HG03457 (cell line): ENCODE results near the gene ST6GALNAC2.

Experiments
- ATAC-seq: cut with Tn5 transposase; IDR thresholded peaks from one replicate; pipeline ENCODE4 v1.9.1; 2021; ENCODE audit warnings: moderate number of reproducible peaks; ENCODE audit not compliant: unreplicated experiment

ST6GALNAC2 gene

GRCh38 chr17:76601065-76601464, 15.4 kb upstream of the ST6GALNAC2 start:
- ATAC-seq = no peak

DNA sequence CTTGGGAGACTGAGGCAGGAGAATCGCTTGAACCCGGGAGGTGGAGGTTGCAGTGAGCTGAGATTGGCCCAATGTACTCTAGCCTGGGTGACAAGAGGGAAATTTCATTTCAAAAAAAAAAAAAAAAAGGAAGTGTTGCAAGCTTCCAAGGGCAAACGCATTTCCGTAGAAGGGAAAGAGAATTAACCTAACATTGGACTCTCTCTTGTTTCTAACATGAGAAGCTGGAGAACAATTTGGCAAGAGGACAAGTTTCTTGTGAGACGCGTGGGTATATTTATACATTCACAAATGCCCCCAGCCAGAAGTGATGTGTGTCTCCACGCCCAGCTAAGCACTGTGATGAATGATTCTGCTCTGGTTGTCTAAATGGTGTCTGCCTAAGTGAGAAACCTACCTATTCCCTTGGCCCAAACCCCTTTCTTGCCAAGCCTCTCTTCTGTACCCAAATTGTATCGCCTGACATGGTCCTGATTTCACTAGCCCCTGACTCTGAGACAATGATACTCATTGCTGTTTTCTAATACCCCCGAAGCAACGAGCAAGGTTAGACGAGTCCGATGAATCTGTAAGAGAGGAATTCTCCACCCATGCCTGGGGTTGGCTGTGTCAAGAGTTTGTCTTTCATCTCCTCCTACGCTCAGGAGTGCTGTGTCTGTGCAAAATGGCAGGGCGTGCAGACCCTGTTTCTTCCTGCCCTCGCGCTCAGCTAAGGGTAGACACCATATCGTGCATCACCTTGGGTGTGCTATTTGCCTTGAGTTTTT, 14.2 kb upstream of the ST6GALNAC2 start:
- ATAC-seq = no peak

DNA sequence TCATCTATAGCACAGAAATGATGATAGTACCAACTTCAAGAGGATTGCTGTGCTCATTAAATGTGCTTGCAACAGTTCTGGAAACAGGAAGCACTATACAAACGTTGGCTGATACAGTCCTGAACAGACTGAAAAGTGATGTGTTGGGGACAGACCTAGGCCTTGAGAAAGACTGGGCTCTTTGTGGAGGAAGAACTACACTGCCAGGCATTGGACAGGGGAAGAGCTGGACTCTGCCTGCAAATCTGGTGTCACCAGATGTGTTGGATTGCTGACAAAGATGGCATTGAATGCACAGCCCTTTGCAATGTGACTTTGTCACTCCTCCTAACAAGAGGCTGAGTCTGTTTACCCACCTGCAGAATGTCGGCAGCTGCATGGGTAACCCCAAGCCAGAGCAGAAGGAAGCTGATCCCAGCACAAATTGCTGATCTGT, 12.4 kb upstream of the ST6GALNAC2 start:
- no peak for ATAC-seq

- no peak for ATAC-seq
Observed at GRCh38 chr17:76597156-76598003, 11.7 kb upstream of the ST6GALNAC2 start.

DNA sequence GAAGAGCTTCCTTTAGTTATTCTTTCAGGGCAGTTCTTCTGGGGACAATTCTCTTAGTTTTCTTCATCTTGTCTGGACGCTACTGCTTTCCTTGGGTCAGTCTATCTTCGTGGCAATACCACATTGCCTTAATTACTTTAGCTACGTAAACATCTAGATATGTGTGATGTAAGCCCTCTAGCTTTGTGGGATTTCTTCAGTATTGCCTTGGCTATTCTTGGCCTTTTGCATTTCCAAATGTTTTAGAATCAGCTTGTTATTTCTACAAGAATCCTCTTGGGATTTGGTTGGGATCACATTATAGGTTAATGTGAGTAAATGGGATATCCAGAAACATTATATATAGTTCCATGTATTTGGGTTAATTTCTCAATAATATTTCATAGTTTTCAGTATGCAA, 9.0 kb upstream of the ST6GALNAC2 start:
- no peak for ATAC-seq

DNA sequence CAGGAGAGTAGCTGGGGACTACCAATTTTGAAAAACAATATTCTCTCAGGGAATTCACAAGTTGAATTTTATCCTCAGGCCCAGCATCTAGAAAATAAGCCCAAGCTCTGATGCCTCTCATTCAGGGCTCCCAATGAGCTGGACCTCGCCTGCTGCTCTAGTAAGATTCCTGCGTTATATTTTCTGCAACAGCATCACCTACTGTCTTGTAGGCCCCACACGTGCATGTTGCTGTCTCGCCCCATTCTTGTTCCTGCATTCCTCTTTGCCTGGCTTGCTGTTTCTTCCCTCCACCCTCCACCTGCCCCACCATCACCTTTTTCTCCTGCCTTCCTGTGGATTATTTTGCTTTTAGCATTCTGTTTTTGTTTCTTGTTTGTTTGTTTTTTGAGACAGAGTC, 8.3 kb upstream of the ST6GALNAC2 start:
- no peak for ATAC-seq

DNA sequence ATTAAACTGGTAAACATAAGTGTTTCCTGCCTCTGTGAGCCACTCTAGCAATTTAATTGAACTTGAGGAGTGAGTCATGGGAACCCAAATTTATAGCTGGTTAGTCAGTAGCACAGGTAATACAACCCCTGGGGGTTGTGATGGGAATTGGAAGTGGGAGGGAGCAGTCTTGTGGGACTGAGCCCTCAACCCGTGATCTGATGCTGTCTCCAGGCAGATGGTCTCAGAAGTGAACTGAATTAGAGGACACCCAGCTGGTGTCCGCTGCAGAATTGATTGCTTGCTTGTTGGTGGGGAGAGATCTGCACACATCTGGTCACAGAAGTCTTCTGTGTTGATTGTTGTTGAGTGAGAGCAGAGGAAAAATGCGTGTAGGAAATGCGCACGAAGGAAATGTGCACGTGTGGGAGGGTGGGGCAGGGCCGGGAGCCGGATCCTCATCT, 7.7 kb upstream of the ST6GALNAC2 start:
- ATAC-seq = no peak

GRCh38 chr17:76588182-76588581, 2.5 kb upstream of the ST6GALNAC2 start:
- no peak for ATAC-seq

DNA sequence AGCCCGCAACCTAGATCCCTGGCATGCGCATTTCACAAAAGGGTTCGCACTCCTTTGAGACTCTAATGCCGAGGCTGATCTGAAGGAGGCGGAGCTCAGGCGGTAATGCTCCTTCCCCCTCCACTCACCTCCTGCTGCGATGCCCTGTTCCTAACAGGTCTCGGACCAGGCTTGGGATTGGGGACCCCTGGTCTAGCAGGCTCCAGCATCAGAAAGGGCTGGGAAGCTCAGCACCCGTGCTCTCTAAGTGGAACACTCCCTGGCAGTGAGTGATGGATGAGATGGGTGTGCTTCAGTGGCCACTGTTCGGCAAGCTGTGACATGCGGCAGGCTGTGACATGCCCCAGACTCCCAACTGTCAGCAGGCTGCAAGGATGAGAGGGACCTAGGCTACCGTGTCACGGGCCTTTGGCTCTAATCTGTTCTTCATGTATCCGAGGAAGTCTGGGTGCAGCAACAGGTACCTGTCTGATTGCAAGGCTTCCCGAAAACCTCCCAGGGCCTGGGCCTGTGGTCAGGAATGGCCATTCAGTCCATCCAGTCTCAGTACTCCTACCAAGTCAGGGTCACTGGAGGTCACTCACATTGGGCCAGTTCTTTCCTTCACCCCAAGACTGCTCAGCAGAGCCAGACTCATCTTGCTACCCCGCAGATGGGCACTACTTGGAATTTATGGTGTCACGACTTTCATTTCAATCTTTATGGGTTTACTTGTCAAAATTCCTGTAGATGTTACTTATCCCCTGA, 1.3 kb upstream of the ST6GALNAC2 start:
- ATAC-seq = no peak

DNA sequence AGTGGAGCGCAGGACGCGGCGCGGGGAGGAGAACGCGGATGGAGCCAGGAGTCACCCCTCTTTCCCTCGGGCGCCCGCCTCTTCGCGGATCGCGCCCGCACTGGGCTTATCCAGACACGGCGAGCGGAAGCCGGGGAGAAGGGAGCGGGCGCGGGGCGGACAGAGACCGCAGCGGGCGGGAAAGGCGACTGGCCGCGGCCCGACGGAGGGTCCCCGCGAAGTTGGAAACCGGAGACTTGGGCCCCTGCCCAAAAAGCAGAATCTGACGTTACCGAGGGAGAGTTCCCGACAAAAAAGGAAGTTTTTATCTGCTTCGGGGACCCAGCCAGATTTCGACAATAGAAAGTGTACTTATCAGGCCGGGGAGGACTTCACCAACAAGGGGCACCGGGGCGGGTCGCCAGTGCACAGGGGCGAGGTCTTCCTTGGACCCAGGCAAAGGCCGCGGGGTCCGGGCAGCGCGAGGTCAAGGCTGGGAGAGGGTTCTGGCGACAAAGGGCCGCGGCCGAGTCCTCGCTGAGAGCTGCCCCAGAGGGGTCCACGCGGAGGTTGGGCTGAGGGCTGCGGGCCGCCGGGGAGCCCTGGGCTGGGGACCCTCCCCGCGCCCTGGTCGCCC, 519 bp downstream of the ST6GALNAC2 start:
- no peak for ATAC-seq

DNA sequence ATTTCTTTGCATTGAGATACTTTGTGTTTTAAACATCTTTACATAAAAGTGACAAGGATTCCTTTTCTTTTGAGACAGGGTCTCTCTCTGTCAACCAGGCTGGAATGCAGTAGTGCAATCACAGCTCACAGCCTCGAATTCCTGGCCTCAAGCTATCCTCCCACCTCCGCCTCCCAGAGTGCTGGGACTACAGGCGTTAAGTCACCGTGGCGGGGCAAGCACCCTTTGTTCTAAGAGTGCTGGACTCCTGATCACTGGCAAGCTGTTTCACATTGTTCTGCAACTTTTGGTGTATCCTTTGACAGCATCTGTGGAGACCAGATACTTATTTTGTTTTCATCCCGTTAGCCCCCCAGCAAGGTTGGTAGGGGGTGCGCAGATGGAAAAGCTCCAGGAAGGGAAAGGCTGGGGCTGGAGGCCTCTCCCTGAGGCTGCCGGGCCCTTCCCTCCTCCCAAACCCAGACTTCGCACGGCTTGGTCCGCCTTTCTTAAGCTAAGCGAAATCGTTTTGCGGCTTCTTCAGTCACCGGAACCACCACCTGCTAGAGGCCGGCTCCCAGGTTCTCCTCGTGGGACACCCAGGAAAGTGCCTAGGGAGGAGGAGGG, 1.1 kb downstream of the ST6GALNAC2 start:
- no peak for ATAC-seq

GRCh38 chr17:76582660-76583059, 3.0 kb downstream of the ST6GALNAC2 start:
- ATAC-seq = no peak

- ATAC-seq = no peak
Observed at GRCh38 chr17:76581515-76581914, 4.1 kb downstream of the ST6GALNAC2 start.

DNA sequence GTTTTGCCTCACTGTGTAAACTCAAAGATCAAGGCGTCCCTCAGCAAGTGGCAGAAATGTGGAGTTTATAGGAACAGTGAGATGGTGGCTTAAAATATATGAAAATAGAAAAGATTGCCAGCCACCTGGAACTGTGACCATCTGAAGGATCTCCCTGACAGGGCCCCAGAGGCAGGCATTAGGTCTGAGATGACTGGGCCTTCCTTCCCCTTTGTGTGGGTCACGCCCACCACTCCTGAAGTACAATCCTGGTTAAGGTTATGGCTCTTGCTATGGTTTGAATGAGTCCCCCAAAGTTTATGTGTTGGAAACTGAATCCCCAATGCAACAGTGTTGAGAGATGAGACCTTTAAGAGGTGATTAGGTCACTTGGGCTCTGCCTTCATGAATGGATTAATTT, 6.4 kb downstream of the ST6GALNAC2 start:
- ATAC-seq = no peak

- ATAC-seq = no peak
Observed at GRCh38 chr17:76578376-76578775, 7.3 kb downstream of the ST6GALNAC2 start.

GRCh38 chr17:76577876-76578275, 7.8 kb downstream of the ST6GALNAC2 start:
- ATAC-seq = no peak

- ATAC-seq = no peak
Observed at GRCh38 chr17:76576189-76576588, 9.5 kb downstream of the ST6GALNAC2 start.

DNA sequence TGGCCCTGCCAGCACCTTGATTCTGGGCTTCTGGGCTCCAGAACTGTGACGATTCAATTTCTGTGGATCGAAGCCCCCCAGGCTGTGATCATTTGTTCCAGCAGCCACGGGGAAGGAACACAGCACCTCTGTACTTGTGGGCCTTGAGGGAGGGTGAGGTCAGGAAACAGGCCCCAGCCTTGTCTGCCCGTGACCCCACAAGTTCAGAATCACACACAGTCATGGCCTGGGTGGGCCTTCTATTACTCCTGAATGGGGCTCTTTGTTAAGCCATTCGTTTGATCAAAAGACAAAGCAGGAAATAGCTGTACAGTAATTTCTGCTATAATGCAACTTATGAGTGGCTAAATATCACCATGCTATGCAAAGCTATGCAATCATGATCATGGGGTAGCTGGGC, 10.1 kb downstream of the ST6GALNAC2 start:
- ATAC-seq = no peak

DNA sequence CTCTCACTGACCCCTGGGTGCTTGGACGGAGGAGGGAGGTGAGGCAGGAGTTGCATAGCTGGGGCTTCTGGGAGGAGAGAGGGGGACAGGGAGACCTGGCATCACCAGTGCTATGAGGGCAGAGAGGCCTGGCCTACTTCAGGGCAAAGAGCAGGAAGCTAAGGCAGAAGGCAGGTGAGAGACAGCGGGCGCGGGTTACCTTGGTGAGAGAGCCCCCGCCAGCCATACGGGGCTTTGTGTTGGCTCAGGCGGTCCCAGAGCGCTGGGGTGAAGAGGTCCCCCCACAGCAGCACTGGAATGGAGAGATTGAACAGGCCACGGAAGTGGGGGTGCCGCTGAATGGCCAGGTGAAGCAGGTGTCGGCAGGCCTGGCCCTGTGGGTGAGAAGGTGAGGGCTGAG, 11.5 kb downstream of the ST6GALNAC2 start:
- ATAC-seq = no peak

DNA sequence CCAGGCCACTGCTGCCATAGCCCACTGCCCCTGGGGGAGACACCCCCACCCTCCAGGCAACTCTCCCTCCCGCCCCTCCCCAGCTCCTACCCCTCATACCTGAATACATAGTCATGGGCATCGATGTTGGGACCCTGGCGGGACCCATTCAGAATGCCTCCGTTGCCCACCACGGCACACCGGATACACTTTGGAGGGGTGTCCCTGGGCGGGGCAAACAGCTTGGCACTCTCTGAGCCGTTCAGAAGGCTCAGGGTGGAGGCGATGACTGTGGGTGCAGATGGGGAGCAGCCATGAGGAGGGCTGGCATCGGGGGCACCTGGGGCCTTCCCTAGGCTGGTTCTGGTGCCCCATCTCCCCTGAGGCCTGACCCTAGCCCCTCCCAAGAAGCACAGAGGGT, 12.6 kb downstream of the ST6GALNAC2 start:
- ATAC-seq = no peak
